Glomerular endothelial cell (primary cell): Measurements from ENCODE around the gene CD163L1. TPM values are rescaled to one million over a fixed set of nuclear protein-coding genes. Genes with fewer than 3 reads are reported as not detected.

Experiments used
- DNase-seq: peaks from one replicate; pipeline ENCODE4 v3.0.0-alpha.2; 2011; ENCODE audit warnings: low read depth, low spot score; ENCODE audit errors: extremely low read depth
- total RNA-seq: library from RNA; depleted of rRNA; stranded (reverse); fragments of >200 nt; gene quantifications from 2 replicates; pipeline ENCODE4 v1.2.3, GENCODE V29; 2015

The CD163L1 gene
- total RNA-seq, 1 donor from 2014 or later: 1.8 TPM

- no peak for DNase-seq
Measured at GRCh38 chr12:7411343-7411742, 32.6 kb downstream of the CD163L1 start.

- no peak for DNase-seq
Measured at GRCh38 chr12:7404275-7404674, 39.7 kb downstream of the CD163L1 start.

- no peak for DNase-seq
Measured at GRCh38 chr12:7403466-7403865, 40.5 kb downstream of the CD163L1 start.

- no peak for DNase-seq
Measured at GRCh38 chr12:7399089-7399488, 44.9 kb downstream of the CD163L1 start.

GRCh38 chr12:7396418-7396817 is 47.5 kb downstream of the CD163L1 start:
- no peak for DNase-seq

GRCh38 chr12:7395950-7396349 is 48.0 kb downstream of the CD163L1 start:
- DNase-seq: peak; percentile 41

- no peak for DNase-seq
Measured at GRCh38 chr12:7387289-7387688, 56.7 kb downstream of the CD163L1 start.

GRCh38 chr12:7383157-7383556 is 60.8 kb downstream of the CD163L1 start:
- no peak for DNase-seq

- no peak for DNase-seq
Measured at GRCh38 chr12:7376196-7376595, 67.8 kb downstream of the CD163L1 start.

GRCh38 chr12:7375145-7375543 is 68.8 kb downstream of the CD163L1 start:
- no peak for DNase-seq

GRCh38 chr12:7374423-7375144 is 69.4 kb downstream of the CD163L1 start:
- peak; percentile 31 for DNase-seq

GRCh38 chr12:7373226-7373625 is 70.7 kb downstream of the CD163L1 start:
- DNase-seq: no peak

GRCh38 chr12:7369274-7369729 is 74.7 kb downstream of the CD163L1 start:
- no peak for DNase-seq

- DNase-seq: no peak
Measured at GRCh38 chr12:7362734-7363133, 81.2 kb downstream of the CD163L1 start.

GRCh38 chr12:7361265-7361664 is 82.7 kb downstream of the CD163L1 start:
- no peak for DNase-seq

- DNase-seq: no peak
Measured at GRCh38 chr12:7354529-7354928, 89.4 kb downstream of the CD163L1 start.

GRCh38 chr12:7352661-7353060 is 91.3 kb downstream of the CD163L1 start:
- DNase-seq: no peak

GRCh38 chr12:7351177-7351576 is 92.8 kb downstream of the CD163L1 start:
- DNase-seq: no peak

- no peak for DNase-seq
Measured at GRCh38 chr12:7349418-7349817, 94.5 kb downstream of the CD163L1 start.

- no peak for DNase-seq
Measured at GRCh38 chr12:7346551-7347225, 97.3 kb downstream of the CD163L1 start.

GRCh38 chr12:7344833-7345606 is 98.9 kb downstream of the CD163L1 start:
- no peak for DNase-seq

GRCh38 chr12:7339675-7340074 is 104.3 kb downstream of the CD163L1 start:
- DNase-seq: no peak
